HS-5 (cell line): Measurements from ENCODE around the gene PDE11A.

Source experiments
- DNase-seq: peaks from one replicate; pipeline ENCODE4 v3.0.0-alpha.2; 2012; ENCODE audit warnings: low read depth

PDE11A gene

DNA sequence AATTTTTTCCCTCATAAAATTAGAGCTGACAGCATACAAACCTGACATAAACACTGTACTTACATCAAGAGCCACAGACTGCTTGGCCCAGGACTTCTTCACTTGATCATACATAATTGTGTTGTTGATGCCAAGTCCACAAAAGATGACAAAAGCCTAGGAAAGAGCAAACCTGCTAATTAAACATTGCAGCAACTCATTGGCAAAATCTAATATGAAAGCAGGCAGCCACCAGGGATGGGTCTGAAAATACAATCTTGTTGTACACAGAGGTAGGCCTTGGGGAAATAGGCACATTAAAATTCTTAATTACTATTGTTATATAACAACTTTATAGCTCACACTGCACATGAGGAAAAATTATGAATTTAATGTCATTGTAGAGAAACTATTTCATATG is 255.8 kb downstream of the PDE11A start:
- DNase-seq = no peak

DNA sequence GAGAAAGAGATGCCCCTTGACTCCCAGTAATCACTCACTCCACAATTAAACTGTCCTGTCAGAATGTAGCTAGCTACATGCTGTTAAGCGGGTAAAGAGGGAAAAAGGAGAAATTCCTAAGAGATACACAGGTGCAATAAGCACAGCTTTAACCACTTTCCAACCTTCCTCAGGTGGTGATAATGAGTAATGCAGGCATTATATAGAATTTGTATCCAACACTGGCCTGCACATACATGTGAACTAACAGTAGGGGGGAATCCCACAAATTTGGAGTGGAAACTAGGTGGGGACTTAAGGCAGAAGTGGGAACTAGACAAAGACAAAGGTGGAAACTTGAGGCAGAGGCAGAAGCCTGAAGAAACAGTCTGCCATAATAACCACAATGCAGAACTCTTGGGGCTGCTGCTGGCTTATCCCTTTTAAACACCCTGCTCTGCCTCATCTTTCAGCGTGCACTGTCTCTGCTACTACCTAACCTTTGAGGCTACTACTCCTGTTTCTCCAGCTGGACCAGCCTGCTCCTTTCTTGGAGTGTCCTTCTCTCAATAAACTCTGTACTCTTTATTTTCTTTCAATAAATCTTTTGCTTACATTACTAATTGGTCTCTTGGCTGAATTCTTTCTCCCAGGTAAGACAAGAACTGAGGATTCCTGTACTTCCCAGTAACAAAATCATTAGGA is 259.7 kb downstream of the PDE11A start:
- no peak for DNase-seq

DNA sequence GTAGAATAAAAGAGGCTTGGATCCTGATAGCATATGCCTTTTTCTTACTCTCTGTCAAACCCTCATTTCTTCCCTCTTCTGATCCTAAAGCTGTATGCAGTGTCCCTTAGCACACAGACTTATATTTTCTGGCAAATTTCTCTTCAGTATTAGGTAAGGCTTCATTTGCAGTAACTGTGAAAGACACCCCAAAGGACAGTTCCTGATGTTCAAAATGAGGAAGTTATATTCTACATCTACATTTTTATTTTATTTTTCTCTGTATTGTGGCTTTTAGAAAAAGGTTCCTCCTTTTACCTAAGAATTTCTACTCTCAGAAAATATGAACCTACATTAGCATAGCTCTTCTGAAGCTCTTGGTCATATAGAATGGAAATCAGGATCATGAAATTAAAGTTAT is 261.7 kb downstream of the PDE11A start:
- DNase-seq = no peak

DNA sequence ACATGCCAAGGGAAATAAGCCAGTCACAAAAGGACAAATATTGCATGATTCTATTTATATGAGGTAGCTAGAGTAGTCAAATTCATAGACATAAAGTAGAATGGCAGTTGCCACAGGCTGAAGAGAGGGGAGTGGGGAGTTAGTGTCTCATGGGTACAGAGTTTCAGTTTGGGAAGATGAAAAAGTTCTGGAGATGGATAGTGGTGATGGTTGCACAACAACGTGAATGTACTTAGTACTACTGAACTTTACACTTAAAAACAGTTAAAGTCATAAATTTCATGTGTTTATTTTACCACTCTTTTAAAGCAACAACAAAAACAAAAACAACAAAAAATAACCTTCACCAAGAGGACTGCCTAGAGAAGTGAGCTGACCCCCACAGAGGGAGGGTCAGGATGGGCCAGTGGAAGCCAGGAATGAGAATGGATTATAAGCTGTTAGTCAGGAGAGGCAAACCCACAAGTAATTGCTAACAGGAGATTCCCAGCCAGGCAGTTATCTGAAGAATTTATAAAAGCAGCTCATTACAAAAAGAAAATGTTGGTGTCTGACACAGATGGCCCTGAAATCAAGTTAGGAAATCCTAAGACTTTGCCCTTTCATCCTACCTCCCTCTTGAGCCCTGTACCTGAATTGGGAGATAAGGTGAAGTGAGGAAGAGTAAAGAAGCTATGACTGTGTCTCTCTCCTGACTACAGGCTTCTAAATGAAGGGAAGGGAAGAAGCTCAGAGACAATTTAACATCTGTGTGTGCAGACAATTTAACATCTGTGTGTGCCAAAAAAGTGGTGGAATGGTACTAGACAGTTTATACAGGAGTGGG is 263.4 kb downstream of the PDE11A start:
- no peak for DNase-seq

DNA sequence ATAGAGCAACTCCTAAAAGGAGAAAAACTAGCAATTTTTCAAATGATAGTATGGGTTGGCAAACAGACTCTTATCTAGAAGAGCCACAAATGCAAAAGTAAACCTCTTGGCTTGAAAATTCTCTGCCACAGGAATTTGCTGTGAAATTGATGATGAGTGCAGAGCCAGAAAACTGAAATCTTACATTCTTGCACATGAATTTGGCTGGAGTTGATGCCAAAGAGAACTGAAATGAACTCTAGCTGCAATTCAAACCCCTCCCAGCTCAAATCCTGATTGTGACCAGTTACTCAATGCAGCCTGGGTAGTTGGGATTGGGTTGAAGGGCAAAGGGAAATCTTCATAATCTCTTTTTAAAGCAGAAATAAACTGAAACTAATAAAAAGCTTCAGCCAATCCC is 266.6 kb downstream of the PDE11A start:
- DNase-seq = no peak

DNA sequence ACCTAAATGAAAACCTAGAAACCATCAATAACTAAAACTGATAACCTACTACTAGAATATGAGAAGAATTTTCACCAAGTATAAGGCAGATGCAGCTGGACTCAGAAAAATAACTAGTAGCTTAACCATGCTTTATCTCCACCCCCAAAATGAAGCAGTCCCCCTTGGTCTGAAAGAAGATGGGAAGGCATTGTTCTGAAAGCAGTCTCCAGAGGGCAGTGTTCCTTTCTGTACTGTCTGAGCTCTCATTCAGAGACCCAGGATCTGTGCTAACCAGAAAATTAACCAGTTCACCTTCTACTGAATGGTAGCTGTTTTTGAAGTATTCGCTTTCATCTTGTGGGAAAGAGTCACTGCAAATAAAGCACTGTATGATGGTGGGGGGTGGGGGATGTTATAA is 273.0 kb downstream of the PDE11A start:
- DNase-seq = peak; percentile 6

DNA sequence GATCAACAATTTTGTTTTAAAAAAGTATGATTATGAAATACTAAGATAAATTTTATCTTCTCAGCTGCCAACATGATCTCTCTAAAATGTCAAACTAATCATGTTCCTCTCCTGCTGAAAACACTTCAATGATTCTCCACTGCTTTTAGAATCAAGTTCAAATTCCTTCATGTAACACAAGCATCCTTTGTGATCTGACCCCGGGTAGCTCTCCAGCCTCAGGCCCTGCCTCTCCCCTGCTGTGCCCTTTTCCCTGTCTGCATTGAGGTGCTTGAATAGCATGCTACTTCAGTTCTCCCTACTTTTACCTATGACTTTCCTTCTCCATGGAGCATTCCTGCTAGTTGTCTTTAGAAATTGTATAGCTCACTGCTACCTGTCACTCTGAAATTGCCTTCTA is 274.8 kb downstream of the PDE11A start:
- no peak for DNase-seq

DNA sequence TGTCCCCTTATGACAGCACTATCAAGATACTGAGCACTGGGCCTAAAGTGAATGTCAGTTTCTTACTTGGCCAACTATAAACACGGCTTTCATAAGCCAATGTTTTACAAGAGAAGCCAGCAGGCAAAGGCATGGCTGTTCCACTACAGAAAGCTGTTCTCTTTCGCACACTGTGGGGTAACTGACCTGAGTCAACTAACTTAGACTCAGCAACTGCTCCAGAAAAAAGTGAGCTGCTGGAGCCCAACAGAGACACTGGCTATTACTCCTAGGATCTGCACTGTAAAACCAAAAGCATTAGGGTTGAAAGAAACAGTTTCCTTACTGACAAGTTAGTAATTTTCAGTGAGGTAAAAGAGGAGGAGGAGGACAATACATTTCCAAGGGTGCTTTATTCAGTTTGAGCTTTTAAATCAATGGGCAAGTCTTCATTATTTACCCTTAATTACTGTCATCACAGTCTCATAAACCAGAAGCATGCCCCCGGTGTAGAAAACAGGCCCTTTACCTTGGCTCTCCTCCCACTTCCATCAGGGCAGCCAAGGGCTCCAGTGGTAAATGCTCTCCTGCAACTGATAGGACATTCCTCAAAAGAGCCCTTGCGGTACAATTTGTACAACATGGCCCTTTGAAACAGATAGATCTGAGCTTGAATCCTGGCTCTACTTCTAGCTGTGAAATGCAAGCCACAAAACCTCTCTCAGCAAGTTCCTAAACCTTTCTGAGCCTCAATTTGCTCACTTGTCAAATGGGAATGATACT is 275.7 kb downstream of the PDE11A start:
- no peak for DNase-seq

DNA sequence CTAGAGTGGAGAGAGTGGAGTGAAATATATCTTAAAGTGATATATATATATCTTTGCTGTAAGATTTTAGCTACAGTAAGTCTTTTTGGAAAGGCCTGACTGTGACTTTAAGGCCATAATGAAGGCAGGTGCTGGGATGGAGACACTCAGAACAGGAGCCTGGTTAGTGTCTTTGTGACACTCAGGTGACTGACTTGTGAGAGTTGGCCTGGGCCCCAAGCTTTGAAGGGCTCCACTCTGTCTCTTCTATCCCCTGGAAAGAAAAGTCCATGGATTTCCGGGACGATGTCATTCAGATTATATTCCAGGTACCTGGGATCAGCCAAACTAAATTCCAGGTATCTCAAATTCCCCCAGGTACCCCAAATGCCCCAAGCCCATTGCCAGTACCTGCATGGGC is 276.6 kb downstream of the PDE11A start:
- DNase-seq = no peak

DNA sequence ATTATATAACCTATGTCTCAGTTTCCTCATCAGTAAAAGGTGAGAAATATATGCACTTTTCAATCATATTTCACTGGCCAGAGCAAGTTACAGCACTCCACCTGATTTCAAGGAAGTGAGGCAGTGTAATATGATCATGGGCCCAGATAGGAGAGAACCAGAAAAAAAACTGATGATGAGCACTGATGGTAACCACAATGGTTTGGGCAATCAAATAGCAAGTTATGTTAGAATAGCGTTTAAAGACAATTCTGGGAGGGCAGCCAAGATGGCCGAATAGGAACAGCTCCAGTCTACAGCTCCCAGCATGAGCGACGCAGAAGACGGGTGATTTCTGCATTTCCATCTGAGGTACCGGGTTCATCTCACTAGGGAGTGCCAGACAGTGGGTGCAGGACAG is 287.4 kb downstream of the PDE11A start:
- peak; percentile 10 for DNase-seq

DNA sequence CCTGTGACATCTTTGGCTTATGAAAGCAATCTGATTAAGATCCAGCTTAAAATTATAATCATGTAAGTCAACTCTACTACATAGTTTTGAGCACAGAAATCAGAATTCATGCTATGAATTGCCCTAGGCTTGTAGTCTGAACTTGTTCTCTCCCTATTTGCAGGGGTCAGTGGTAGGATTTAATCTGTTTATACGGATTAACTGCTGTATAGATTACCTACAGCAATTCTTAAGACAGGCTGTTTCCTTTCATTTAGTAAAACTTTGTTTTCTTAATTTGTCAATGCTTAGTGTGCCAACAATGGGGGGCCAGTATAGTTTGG is 287.9 kb downstream of the PDE11A start:
- DNase-seq = peak; percentile 34

DNA sequence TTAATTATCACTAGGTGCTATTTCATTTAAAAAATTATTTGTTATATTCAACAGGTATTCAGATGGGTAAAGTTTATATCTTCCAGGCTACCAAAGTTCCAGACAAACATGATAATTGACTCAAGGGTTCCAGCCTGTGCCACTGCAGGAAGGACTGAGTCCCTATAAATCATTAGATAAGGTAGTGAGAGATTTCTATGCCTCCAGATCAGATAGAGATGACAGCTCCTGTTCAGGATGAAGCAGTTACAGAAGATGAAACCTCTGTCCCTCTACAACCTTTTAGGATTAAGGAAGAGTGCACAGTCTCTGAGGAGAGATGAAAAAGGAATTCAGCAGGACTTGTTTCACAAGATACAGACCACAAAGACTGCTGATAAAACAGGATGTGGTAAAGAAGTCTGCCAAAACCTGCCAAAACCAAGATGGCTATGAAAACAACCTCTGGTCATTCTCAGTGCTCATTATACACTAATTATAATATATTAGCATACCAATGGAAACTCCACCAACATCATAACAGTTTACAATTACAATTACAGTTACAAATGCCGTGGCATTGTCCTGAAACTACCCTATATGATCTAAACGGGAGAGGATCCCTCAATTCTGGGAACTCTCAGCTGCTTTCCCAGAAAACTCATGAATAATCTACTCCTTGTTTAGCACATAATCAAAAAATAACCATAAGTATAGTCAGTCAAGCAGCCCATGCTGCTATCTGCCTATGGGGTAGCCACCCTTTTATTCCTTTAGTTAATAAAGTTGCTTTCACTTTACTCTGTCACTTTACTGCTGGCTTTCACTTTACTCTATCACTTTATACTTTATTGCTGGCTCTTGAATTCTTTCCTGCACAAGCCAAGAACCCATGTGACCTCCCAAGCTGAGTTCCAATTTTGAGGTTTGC is 288.5 kb downstream of the PDE11A start:
- DNase-seq = peak; percentile 66

DNA sequence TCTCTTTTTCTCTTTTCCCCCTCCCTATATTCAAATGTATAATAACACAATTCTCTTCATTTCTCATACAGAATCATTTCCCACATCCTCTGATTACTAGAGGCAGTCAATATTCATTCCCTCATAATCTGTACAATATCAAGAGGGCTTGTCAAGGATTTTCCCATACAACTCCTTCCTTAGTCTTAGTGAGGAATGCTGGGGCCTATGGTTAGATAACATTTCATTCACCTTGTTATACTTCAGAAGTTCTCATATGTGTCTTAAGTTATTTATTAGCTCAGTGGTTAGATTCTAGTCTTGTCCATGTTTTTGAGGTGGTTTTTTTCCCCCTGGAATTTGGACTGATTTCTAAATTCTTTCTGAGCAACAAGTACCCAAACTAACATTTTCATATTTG is 289.5 kb downstream of the PDE11A start:
- no peak for DNase-seq

DNA sequence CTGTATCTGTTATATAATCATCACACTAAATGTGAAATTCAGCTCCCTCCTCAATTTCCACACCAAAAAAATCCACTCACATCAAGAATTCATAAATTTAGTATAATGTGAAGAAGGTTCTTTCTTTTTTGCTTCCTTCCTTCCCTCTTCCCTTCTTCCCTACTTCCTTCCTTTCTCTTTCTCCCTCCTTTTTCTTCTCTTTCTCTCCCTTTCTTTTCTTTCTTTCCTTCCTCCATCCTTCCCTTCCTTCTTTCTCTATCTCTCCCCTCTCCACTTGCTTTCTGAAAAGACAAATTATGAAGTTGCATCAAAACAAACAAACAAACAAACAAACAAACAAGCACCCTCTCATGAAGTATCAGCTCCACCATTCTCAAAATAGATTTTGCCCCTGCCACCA is 290.0 kb downstream of the PDE11A start:
- no peak for DNase-seq

DNA sequence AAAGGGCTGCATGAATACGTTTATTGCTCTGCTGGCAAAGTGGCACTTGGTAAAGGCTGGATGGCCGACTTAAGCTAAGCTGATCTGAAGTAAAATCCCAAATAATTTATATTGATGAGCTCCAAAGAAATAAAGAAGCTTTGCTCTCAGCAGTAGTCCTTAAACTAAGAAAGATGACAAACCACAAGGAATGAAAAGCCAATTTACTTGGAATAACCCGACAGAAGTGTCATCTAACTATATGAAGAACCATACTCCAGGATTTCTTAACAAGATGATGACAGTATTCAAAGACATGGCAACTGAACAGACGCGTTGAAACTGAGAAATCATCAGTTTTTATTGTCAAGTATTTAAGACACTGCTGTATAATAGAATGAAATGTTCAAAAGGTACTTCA is 294.1 kb downstream of the PDE11A start:
- DNase-seq = no peak

DNA sequence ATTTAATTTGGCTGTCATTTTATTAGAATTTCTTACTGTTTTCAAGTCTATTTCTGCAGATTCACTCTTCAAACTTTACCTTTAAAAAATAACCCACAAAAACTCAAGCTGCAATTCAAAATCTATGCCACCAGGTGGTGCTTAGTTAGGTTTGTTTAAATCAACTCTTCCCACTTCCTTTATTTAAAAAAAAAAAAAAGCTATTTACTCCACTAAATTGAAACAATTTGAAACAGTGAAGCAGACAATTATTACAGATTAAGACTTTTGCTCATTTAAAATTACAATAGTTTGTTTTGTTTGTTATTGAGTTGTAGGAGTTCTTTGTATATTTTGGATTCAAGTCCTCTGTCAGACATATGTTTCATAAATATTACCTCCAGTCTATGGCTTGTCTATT is 300.0 kb downstream of the PDE11A start:
- peak; percentile 36 for DNase-seq

DNA sequence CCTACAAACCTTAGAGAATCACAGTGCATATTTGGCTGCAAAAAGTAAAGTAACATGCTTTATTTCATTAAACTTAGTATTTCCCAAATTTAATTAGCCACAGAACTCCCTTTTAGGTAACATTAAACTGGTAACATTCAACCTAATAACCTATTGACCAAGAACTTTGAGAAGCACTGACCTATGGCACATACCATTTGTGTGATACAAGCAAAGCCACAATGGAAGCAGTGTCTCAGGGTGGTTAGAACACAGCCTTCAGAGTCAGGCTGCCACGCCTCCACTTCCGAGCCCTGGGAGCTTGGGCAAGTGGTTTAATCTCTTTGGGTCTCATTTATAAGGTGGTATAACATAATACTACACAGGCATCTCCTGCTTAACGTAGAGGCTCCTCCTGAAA is 301.4 kb downstream of the PDE11A start:
- DNase-seq = no peak

DNA sequence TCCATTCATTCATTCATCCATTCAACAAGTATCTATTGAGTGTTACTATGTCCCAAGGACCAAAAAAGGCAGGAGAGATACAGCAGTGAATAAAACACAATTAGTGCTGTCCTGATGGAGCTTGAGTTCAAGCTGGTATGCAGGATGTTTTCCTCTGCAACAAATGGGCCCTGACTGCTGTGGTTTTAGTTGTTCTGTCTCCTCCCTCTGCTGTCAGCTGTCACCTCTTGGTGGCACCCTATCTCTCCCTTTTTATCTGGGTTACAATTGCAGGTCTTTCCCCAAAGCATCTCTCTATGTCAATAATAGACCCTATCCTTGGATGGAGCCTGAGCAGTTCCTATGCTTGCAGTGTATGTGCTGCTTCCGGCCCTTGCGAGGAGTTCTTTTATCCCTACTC is 304.8 kb downstream of the PDE11A start:
- DNase-seq = no peak

DNA sequence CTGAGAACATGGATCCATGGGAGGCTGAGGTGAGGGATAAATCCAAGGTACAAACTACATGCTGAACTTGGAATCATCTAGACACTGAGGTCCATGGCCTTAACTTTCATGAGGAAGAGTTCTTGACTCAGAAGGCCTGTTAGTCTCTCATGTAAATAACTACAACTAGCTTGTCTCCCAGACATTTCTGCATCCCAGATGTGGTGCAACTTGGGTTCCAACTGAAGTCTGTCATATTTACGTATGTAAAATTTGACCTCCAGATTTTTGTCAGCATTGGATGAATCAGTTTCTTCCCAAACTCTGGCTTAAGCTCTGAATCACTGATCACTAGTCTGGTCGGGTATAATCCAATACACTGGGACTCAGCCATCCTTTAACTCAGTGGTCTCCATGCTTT is 306.9 kb downstream of the PDE11A start:
- no peak for DNase-seq

DNA sequence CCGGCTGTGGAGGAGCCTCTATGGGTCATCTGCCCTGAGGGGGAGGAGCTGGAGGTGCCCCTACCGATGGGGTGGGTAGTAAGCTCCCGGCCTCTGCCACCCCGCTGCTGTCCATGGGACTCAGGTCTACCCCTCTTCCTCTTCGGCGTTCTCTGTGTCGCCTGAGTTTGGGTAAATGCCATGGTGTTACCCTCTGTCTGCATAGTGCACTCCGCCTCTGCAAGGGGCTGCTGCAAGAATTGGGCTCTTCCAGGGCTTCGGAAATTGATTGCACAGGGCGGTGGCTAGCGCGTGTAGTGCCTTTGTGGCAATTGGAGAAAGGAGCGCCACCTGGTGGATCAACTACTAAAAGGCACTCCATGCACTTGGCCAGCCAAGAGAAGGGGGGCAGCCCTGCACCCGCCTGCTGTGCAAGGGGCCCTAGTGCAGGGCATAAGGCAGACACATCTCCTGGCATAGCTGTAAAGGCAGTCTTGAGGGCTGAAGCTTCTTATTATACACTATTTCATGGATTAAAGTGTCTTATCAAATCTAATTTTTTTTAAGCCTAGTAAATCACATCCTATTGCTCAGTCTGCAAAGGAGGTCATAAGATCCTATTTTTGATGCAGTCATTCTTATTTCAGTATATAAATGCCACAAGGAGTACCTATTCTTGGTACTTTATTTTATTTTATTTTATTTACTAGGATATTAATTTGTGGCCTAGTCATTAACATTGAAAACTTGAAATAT is 308.9 kb downstream of the PDE11A start:
- DNase-seq = peak; percentile 10

DNA sequence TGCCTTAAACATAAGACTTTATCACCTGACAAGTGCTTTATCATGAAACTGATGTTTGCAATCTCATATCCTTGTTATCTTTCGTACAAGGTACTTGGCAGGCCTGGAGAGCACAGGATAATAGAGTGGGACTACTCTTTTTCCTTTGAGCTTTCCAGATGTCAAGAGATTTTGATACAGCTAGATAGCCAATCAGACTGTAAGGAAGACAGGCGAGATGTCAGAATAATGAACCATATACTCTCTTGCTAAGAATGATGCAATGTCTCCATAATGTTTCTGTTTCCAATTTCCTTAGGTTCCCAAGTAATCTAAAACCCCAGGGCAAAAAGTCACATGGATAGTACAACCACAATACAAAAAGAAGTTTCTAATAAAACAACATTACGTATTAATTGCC is 313.1 kb downstream of the PDE11A start:
- no peak for DNase-seq
